ENCODE results near the gene TRMU.

GRCh38 chr22:46355369-46355995 lies 20.0 kb downstream of the TRMU start:
- TF ChIP-seq CTCF (IDR thresholded peaks at IDR 0.05) = peak; percentile 59 to 84 (median 70)
- TF ChIP-seq POLR2A (IDR thresholded peaks at IDR 0.05) = no peak
- TF ChIP-seq POLR2AphosphoS5 (IDR thresholded peaks at IDR 0.05) = no peak
